ENCODE data around the gene C6orf141. TPM values are rescaled to one million over a fixed set of nuclear protein-coding genes. Genes with fewer than 3 reads are reported as not detected.
A peak's percentile ranks its signal among the peaks of the same experiment; 100 is the strongest.

The C6orf141 gene
- total and polyA plus RNA-seq, 7 experiments from 2014 or later, result 0.29 TPM; not detected in 6

GRCh38 chr6:49524541-49524940, 25.9 kb upstream of the C6orf141 start:
- H3K9me3 ChIP-seq (ENCODE audit: control insufficient read depth in 2 of 3, low read length in 3 of 3), result no peaks in the 10 kb centered on the region
- Mint-ChIP-seq H3K4me3 (no peak overlapping the region), H3K4me1 (no peaks in the 10 kb centered on the region), H3K27me3 (peaks cover 0 to 19% (median 8%) of the 10 kb centered on the region in 5 donors), H3K27ac (no peak overlapping the region), H3K9me3 (no peaks in the 10 kb centered on the region), H3K36me3 (no peaks in the 10 kb centered on the region)
- CTCF ChIA-PET, result interaction anchor here (1.2 kb wide), 1 partner anchor 9 kb away, joined by 4 read pairs; no protein-coding TSS in a partner anchor
- H3K27me3 ChIP-seq (ENCODE audit: control insufficient read depth in 2 of 2, insufficient read depth in 2 of 2, low read length in 2 of 2), result no peaks in the 10 kb centered on the region
- POLR2A ChIA-PET, result no interaction called here
- ATAC-seq (no peak), DNase-seq (no peak)
- no peaks in the 10 kb centered on the region for H3K36me3 ChIP-seq (ENCODE audit: control insufficient read depth in 2 of 3, insufficient read depth in 3 of 3, low read length in 3 of 3)
- no peak overlapping the region for H3K27ac ChIP-seq (ENCODE audit: low read depth, low read length)
- no peaks in the 10 kb centered on the region for H3K4me1 ChIP-seq (ENCODE audit: control insufficient read depth in 2 of 2, insufficient read depth in 2 of 2, low read length in 2 of 2)
- H3K4me3 ChIP-seq (ENCODE audit: low read length), result no peak overlapping the region
- intact Hi-C loops (cut with micrococcal nuclease), result no loop called here

- intact Hi-C loops (cut with micrococcal nuclease), result no loop called here
- H3K9me3 Mint-ChIP-seq, result no peaks in the 10 kb centered on the region
These were observed 23.9 kb upstream of the C6orf141 start for GRCh38 chr6:49526598-49526997.

GRCh38 chr6:49527320-49527719, 23.1 kb upstream of the C6orf141 start:
- Histone ChIP-seq H3K9me3 (ENCODE audit: control insufficient read depth in 2 of 3, low read length in 3 of 3) (no peaks in the 10 kb centered on the region), H3K4me3 (ENCODE audit: low read length) (no peak overlapping the region), H3K27me3 (ENCODE audit: control insufficient read depth in 2 of 2, insufficient read depth in 2 of 2, low read length in 2 of 2) (no peaks in the 10 kb centered on the region), H3K4me1 (ENCODE audit: control insufficient read depth in 2 of 2, insufficient read depth in 2 of 2, low read length in 2 of 2) (no peaks in the 10 kb centered on the region), H3K27ac (ENCODE audit: low read depth, low read length) (no peak overlapping the region), H3K36me3 (ENCODE audit: control insufficient read depth in 2 of 3, insufficient read depth in 3 of 3, low read length in 3 of 3) (no peaks in the 10 kb centered on the region)
- POLR2A ChIA-PET, result no interaction called here
- H3K36me3 Mint-ChIP-seq, result no peaks in the 10 kb centered on the region
- no peaks in the 10 kb centered on the region for H3K9me3 Mint-ChIP-seq
- no peak for DNase-seq
- peaks cover 14 to 21% (median 16%) of the 10 kb centered on the region in 5 donors for H3K27me3 Mint-ChIP-seq
- CTCF ChIA-PET, result no interaction called here
- H3K4me3 Mint-ChIP-seq, result no peak overlapping the region
- ATAC-seq, result no peak
- H3K27ac Mint-ChIP-seq, result no peak overlapping the region
- intact Hi-C loops (cut with micrococcal nuclease), result no loop called here
- peaks cover 0 to 4% (median 0%) of the 10 kb centered on the region in 7 donors for H3K4me1 Mint-ChIP-seq

More at GRCh38 chr6:49526598-49526997, 23.9 kb upstream of the C6orf141 start:
- Histone ChIP-seq H3K4me3 (ENCODE audit: low read length) (no peak overlapping the region), H3K27me3 (ENCODE audit: control insufficient read depth in 2 of 2, insufficient read depth in 2 of 2, low read length in 2 of 2) (no peaks in the 10 kb centered on the region), H3K27ac (ENCODE audit: low read depth, low read length) (no peak overlapping the region), H3K9me3 (ENCODE audit: control insufficient read depth in 2 of 3, low read length in 3 of 3) (no peaks in the 10 kb centered on the region), H3K36me3 (ENCODE audit: control insufficient read depth in 2 of 3, insufficient read depth in 3 of 3, low read length in 3 of 3) (no peaks in the 10 kb centered on the region), H3K4me1 (ENCODE audit: control insufficient read depth in 2 of 2, insufficient read depth in 2 of 2, low read length in 2 of 2) (no peaks in the 10 kb centered on the region)
- Mint-ChIP-seq H3K27me3 (peaks cover 8 to 16% (median 13%) of the 10 kb centered on the region in 5 donors), H3K4me1 (no peaks in the 10 kb centered on the region), H3K27ac (no peak overlapping the region), H3K4me3 (no peak overlapping the region), H3K36me3 (no peaks in the 10 kb centered on the region)
- ATAC-seq, result no peak
- ChIA-PET POLR2A (no interaction called here), CTCF (interaction anchor here (0.5 kb wide), 1 partner anchor 43 kb away, joined by 3 read pairs; no protein-coding TSS in a partner anchor)
- no peak for DNase-seq

GRCh38 chr6:49528571-49528970, 21.9 kb upstream of the C6orf141 start:
- Histone ChIP-seq H3K36me3 (ENCODE audit: control insufficient read depth in 2 of 3, insufficient read depth in 3 of 3, low read length in 3 of 3) (no peaks in the 10 kb centered on the region), H3K4me1 (ENCODE audit: control insufficient read depth in 2 of 2, insufficient read depth in 2 of 2, low read length in 2 of 2) (no peaks in the 10 kb centered on the region), H3K9me3 (ENCODE audit: control insufficient read depth in 2 of 3, low read length in 3 of 3) (no peaks in the 10 kb centered on the region), H3K27ac (ENCODE audit: low read depth, low read length) (no peak overlapping the region), H3K27me3 (ENCODE audit: control insufficient read depth in 2 of 2, insufficient read depth in 2 of 2, low read length in 2 of 2) (no peaks in the 10 kb centered on the region), H3K4me3 (ENCODE audit: low read length) (no peak overlapping the region)
- no peaks in the 10 kb centered on the region for H3K36me3 Mint-ChIP-seq
- ATAC-seq, result no peak
- H3K9me3 Mint-ChIP-seq, result no peaks in the 10 kb centered on the region
- H3K4me1 Mint-ChIP-seq, result peaks cover 0 to 5% (median 0%) of the 10 kb centered on the region in 7 donors
- H3K27me3 Mint-ChIP-seq, result peaks cover 16 to 22% (median 17%) of the 10 kb centered on the region in 5 donors
- DNase-seq, result no peak
- H3K4me3 Mint-ChIP-seq, result no peak overlapping the region
- POLR2A ChIA-PET, result no interaction called here
- CTCF ChIA-PET, result no interaction called here
- intact Hi-C loops (cut with micrococcal nuclease), result no loop called here
- no peak overlapping the region for H3K27ac Mint-ChIP-seq

GRCh38 chr6:49530141-49530776, 20.2 kb upstream of the C6orf141 start:
- no peak overlapping the region for H3K27ac Mint-ChIP-seq
- no peak for ATAC-seq
- intact Hi-C loops (cut with micrococcal nuclease), result no loop called here

GRCh38 chr6:49531774-49532569, 18.5 kb upstream of the C6orf141 start:
- no peaks in the 10 kb centered on the region for H3K36me3 ChIP-seq (ENCODE audit: control insufficient read depth in 2 of 3, insufficient read depth in 3 of 3, low read length in 3 of 3)
- DNase-seq, result peak in 6 of 9 donors; percentile 7 to 28 (median 20)
- Mint-ChIP-seq H3K4me1 (peaks cover 0 to 5% (median 0%) of the 10 kb centered on the region in 7 donors), H3K4me3 (peak overlapping the region in 3 of 10 donors; percentile 16 to 32 (median 27)), H3K36me3 (no peaks in the 10 kb centered on the region), H3K27ac (no peak overlapping the region), H3K9me3 (no peaks in the 10 kb centered on the region), H3K27me3 (peaks cover 20 to 23% (median 22%) of the 10 kb centered on the region in 5 donors)
- no peak overlapping the region for H3K4me3 ChIP-seq (ENCODE audit: low read length)
- peak; percentile 81 for ATAC-seq
- no peaks in the 10 kb centered on the region for H3K27me3 ChIP-seq (ENCODE audit: control insufficient read depth in 2 of 2, insufficient read depth in 2 of 2, low read length in 2 of 2)
- H3K4me1 ChIP-seq (ENCODE audit: control insufficient read depth in 2 of 2, insufficient read depth in 2 of 2, low read length in 2 of 2), result no peaks in the 10 kb centered on the region
- no peak overlapping the region for H3K27ac ChIP-seq (ENCODE audit: low read depth, low read length)
- POLR2A ChIA-PET, result no interaction called here
- CTCF ChIA-PET, result interaction anchor here (0.7 to 1.5 kb wide), 2 partner anchors 11 to 325 kb away, joined by 3 read pairs; no protein-coding TSS in a partner anchor
- H3K9me3 ChIP-seq (ENCODE audit: control insufficient read depth in 2 of 3, low read length in 3 of 3), result no peaks in the 10 kb centered on the region
- intact Hi-C loops (cut with micrococcal nuclease), result loop anchor here (1.0 kb wide), 2 partner anchors 75 to 317 kb away; no protein-coding TSS in a partner anchor

More at GRCh38 chr6:49530141-49530776, 20.2 kb upstream of the C6orf141 start:
- Mint-ChIP-seq H3K27me3 (peaks cover 20 to 23% (median 22%) of the 10 kb centered on the region in 5 donors), H3K36me3 (no peaks in the 10 kb centered on the region), H3K4me3 (no peak overlapping the region), H3K4me1 (peaks cover 0 to 5% (median 0%) of the 10 kb centered on the region in 7 donors), H3K9me3 (no peaks in the 10 kb centered on the region)
- Histone ChIP-seq H3K36me3 (ENCODE audit: control insufficient read depth in 2 of 3, insufficient read depth in 3 of 3, low read length in 3 of 3) (no peaks in the 10 kb centered on the region), H3K9me3 (ENCODE audit: control insufficient read depth in 2 of 3, low read length in 3 of 3) (no peaks in the 10 kb centered on the region), H3K4me1 (ENCODE audit: control insufficient read depth in 2 of 2, insufficient read depth in 2 of 2, low read length in 2 of 2) (no peaks in the 10 kb centered on the region), H3K4me3 (ENCODE audit: low read length) (no peak overlapping the region), H3K27me3 (ENCODE audit: control insufficient read depth in 2 of 2, insufficient read depth in 2 of 2, low read length in 2 of 2) (no peaks in the 10 kb centered on the region), H3K27ac (ENCODE audit: low read depth, low read length) (no peak overlapping the region)
- no peak for DNase-seq
- ChIA-PET POLR2A (no interaction called here), CTCF (interaction anchor here (1.5 kb wide), 1 partner anchor 12 kb away, joined by 3 read pairs; no protein-coding TSS in a partner anchor)

Measured in naive thymus-derived CD4-positive, alpha-beta T cell (primary cell).